KMS-11 (cell line): ENCODE measurements around the gene CHAT.

Source experiments
- H2AFZ ChIP-seq: fragments of 200-600 bp; sonication (generic); 2 replicates; pipeline ENCODE4 v1.6.1; 2016; ENCODE audit warnings: antibody characterized with exemption, mixed run types, low read depth
- H3K27ac ChIP-seq: fragments of 200-600 bp; sonication (generic); 2 replicates; pipeline ENCODE4 v1.6.1; 2016; ENCODE audit warnings: mild to moderate bottlenecking, mixed run types
- H3K27me3 ChIP-seq: fragments of 200-600 bp; sonication (generic); 2 replicates; pipeline ENCODE4 v1.6.1; 2017; ENCODE audit warnings: mild to moderate bottlenecking, low read depth, mixed run types, moderate library complexity; ENCODE audit not compliant: insufficient read depth
- H3K36me3 ChIP-seq: fragments of 200-600 bp; sonication (generic); 2 replicates; pipeline ENCODE4 v1.6.1; 2017; ENCODE audit warnings: mild to moderate bottlenecking, mixed run types; ENCODE audit not compliant: insufficient read depth
- H3K4me1 ChIP-seq: fragments of 200-600 bp; sonication (generic); 2 replicates; pipeline ENCODE4 v1.6.1; 2016; ENCODE audit warnings: mild to moderate bottlenecking, low read depth, mixed run types; ENCODE audit not compliant: poor library complexity, severe bottlenecking
- H3K4me2 ChIP-seq: fragments of 200-600 bp; sonication (generic); 2 replicates; pipeline ENCODE4 v1.7.0; 2016; ENCODE audit warnings: mild to moderate bottlenecking, mixed run types
- H3K4me3 ChIP-seq: fragments of 200-600 bp; sonication (generic); IDR thresholded peaks from 2 replicates; pipeline ENCODE4 v1.6.1; 2017; ENCODE audit warnings: low read depth, low read length, mixed read lengths; ENCODE audit not compliant: insufficient read depth
- H3K79me2 ChIP-seq: fragments of 200-600 bp; sonication (generic); 2 replicates; pipeline ENCODE4 v1.6.1; 2016; ENCODE audit warnings: low read depth, mixed run types; ENCODE audit not compliant: insufficient read depth
- H3K9ac ChIP-seq: fragments of 200-600 bp; sonication (generic); 2 replicates; pipeline ENCODE4 v1.6.1; 2016; ENCODE audit warnings: mild to moderate bottlenecking, mixed run types
- H4K20me1 ChIP-seq: fragments of 200-600 bp; sonication (generic); 2 replicates; pipeline ENCODE4 v1.6.1; 2016; ENCODE audit warnings: mild to moderate bottlenecking, mixed run types; ENCODE audit not compliant: insufficient read depth
- TF ChIP-seq, protein P1 (sequence below): fragments of 200-600 bp; sonication (generic); conservative IDR thresholded peaks from 2 replicates; pipeline ENCODE4 v1.6.1; 2017; ENCODE audit warnings: low read depth, mild to moderate bottlenecking, antibody characterized with exemption, low read length, moderate library complexity, mixed read lengths

CHAT gene

DNA sequence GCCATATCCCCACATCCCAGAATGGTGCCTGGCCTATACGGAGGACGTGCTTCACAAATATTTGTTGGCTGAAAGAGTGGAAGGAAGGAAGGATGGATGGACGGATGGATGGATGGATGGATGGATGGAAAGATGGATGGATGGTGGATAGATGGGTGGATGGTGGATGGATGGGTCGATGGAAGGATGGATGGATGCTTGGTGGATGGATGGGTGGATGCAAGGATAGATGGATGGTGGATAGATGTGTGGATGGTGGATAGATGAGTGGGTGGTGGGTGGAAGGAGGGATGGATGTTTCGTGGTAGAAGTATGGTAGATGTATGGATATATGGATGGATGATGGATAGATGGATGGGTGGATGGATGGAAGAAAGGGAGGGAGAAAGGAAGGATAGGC, 10.8 kb downstream of the CHAT start:
- Histone ChIP-seq H3K27me3 (no peaks in the 10 kb centered on the region; the same call in 1 of the 2 replicates), H4K20me1 (no peaks in the 10 kb centered on the region), H3K4me3 (no peak overlapping the region), H3K4me2 (no peak overlapping the region), H2AFZ (no peak overlapping the region), H3K36me3 (no peaks in the 10 kb centered on the region), H3K9ac (no peak overlapping the region), H3K4me1 (no peaks in the 10 kb centered on the region), H3K27ac (no peak overlapping the region), H3K79me2 (no peaks in the 10 kb centered on the region)
- TF ChIP-seq, protein P1, sequence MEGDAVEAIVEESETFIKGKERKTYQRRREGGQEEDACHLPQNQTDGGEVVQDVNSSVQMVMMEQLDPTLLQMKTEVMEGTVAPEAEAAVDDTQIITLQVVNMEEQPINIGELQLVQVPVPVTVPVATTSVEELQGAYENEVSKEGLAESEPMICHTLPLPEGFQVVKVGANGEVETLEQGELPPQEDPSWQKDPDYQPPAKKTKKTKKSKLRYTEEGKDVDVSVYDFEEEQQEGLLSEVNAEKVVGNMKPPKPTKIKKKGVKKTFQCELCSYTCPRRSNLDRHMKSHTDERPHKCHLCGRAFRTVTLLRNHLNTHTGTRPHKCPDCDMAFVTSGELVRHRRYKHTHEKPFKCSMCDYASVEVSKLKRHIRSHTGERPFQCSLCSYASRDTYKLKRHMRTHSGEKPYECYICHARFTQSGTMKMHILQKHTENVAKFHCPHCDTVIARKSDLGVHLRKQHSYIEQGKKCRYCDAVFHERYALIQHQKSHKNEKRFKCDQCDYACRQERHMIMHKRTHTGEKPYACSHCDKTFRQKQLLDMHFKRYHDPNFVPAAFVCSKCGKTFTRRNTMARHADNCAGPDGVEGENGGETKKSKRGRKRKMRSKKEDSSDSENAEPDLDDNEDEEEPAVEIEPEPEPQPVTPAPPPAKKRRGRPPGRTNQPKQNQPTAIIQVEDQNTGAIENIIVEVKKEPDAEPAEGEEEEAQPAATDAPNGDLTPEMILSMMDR: no peak

DNA sequence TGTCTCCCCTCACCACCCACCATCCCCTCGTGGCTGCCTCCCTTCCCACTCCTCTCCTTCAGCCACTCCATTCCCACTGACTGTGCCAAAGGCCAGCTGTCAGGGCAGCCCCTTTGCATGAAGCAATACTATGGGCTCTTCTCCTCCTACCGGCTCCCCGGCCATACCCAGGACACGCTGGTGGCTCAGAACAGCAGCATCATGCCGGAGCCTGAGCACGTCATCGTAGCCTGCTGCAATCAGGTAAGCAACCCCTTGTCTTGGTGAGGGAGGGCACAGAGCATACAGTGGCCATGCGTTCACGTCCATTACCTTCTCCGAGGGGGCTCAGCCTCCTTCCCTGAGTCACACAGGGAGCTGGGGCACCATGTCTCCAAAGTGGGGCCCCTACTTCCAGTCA, 11.6 kb downstream of the CHAT start:
- Histone ChIP-seq H4K20me1 (no peaks in the 10 kb centered on the region), H3K4me3 (no peak overlapping the region), H3K36me3 (no peaks in the 10 kb centered on the region), H3K4me1 (no peaks in the 10 kb centered on the region), H3K9ac (no peak overlapping the region), H3K79me2 (no peaks in the 10 kb centered on the region), H3K27ac (no peak overlapping the region), H2AFZ (no peak overlapping the region), H3K4me2 (no peak overlapping the region), H3K27me3 (no peaks in the 10 kb centered on the region; the same call in 1 of the 2 replicates)
- TF ChIP-seq, protein P1: no peak

DNA sequence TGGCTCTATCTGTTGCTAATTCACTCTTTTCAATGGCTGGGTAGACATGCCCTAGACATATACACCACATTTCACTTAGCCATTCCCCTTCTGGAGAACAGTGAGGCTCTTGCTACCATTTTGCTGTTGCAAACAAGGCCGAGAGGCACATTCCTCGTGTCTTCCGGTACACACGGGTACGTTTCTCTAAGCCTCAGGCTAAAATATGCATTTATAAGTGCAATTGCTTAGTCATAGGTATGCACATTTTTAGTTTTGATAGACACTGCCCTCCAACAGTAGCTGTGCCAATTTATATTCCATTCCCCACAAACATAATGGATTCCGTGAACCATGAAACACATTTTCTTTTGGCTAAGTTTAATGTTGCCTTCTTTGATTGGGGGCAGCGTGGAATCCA, 13.2 kb downstream of the CHAT start:
- Histone ChIP-seq H3K79me2 (no peaks in the 10 kb centered on the region), H3K4me2 (no peak overlapping the region), H3K36me3 (no peaks in the 10 kb centered on the region), H3K4me1 (no peaks in the 10 kb centered on the region), H2AFZ (no peak overlapping the region), H3K27me3 (no peaks in the 10 kb centered on the region), H4K20me1 (no peaks in the 10 kb centered on the region), H3K9ac (no peak overlapping the region), H3K4me3 (no peak overlapping the region), H3K27ac (no peak overlapping the region)
- TF ChIP-seq, protein P1: no peak

DNA sequence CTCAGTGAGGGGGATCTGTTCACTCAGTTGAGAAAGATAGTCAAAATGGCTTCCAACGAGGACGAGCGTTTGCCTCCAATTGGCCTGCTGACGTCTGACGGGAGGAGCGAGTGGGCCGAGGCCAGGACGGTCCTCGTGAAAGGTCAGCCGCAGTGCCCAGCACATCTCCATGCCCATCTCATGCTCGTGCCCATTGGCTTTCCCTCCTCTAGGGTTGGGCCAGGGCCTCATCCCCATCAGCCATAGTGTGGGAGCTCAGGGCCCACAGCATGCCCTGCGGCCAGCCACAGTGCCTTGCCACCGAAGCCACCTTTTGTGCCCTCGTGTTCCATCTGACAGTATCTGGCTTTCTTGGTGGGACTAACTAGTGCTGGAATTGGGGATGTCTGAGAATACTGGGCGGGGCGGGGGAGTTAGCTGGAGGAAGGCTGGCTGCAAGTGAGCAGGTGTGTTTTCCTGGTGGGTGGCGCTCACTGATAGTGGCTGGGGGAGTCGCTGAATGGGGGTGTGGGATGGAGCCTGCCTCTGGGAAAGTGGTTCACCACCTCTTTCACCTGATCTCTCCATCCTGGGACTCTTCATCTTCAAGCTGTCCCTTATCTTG, 13.9 kb downstream of the CHAT start:
- Histone ChIP-seq H3K4me2 (no peak overlapping the region), H3K27ac (no peak overlapping the region), H3K4me3 (no peak overlapping the region), H4K20me1 (no peaks in the 10 kb centered on the region), H3K36me3 (no peaks in the 10 kb centered on the region), H2AFZ (no peak overlapping the region), H3K79me2 (no peaks in the 10 kb centered on the region), H3K4me1 (no peaks in the 10 kb centered on the region), H3K27me3 (no peaks in the 10 kb centered on the region), H3K9ac (no peak overlapping the region)
- TF ChIP-seq, protein P1: no peak
